HG03108 (cell line): ENCODE data around the gene NUMA1.

Experiments used
- ATAC-seq: cut with Tn5 transposase; IDR thresholded peaks from one replicate; pipeline ENCODE4 v1.9.1; 2021; ENCODE audit warnings: moderate library complexity; ENCODE audit not compliant: unreplicated experiment

The NUMA1 gene

GRCh38 chr11:72102946-72103753 lies 22.8 kb upstream of the NUMA1 start, which contains the start of gene LAMTOR1:
Gene LAMTOR1 (minus strand): TSS chr11:72103297. CDS start chr11:72103224, 73 bp downstream.
- peak; percentile 79 for ATAC-seq

- no peak for ATAC-seq
Observed at GRCh38 chr11:72102631-72102945, 22.2 kb upstream of the NUMA1 start.

GRCh38 chr11:72102162-72102561 lies 21.8 kb upstream of the NUMA1 start:
- no peak for ATAC-seq

- no peak for ATAC-seq
Observed at GRCh38 chr11:72100462-72100861, 20.1 kb upstream of the NUMA1 start.

- no peak for ATAC-seq
Observed at GRCh38 chr11:72100009-72100408, 19.7 kb upstream of the NUMA1 start.

- no peak for ATAC-seq
Observed at GRCh38 chr11:72098741-72099140, 18.4 kb upstream of the NUMA1 start.

GRCh38 chr11:72091292-72091691 lies 10.9 kb upstream of the NUMA1 start:
- ATAC-seq, result no peak

- no peak for ATAC-seq
Observed at GRCh38 chr11:72088076-72088808, 7.9 kb upstream of the NUMA1 start.

- no peak for ATAC-seq
Observed at GRCh38 chr11:72085621-72086351, 5.4 kb upstream of the NUMA1 start.

- ATAC-seq, result no peak
Observed at GRCh38 chr11:72084965-72085364, 4.6 kb upstream of the NUMA1 start.

GRCh38 chr11:72084076-72084475 lies 3.7 kb upstream of the NUMA1 start:
- no peak for ATAC-seq

GRCh38 chr11:72083414-72083813 lies 3.1 kb upstream of the NUMA1 start:
- ATAC-seq, result no peak

GRCh38 chr11:72081821-72082453 lies 1.6 kb upstream of the NUMA1 start:
- no peak for ATAC-seq

GRCh38 chr11:72081184-72081644 lies 872 bp upstream of the NUMA1 start:
- ATAC-seq, result no peak

- no peak for ATAC-seq
Observed at GRCh38 chr11:72079819-72080325, 470 bp downstream of the NUMA1 start.

GRCh38 chr11:72078477-72078876 lies 1.9 kb downstream of the NUMA1 start:
- ATAC-seq, result no peak

GRCh38 chr11:72075756-72076155 lies 4.6 kb downstream of the NUMA1 start:
- ATAC-seq, result no peak

GRCh38 chr11:72075109-72075508 lies 5.2 kb downstream of the NUMA1 start:
- ATAC-seq, result no peak

- no peak for ATAC-seq
Observed at GRCh38 chr11:72072348-72072747, 8.0 kb downstream of the NUMA1 start.

- no peak for ATAC-seq
Observed at GRCh38 chr11:72070491-72070890, 9.9 kb downstream of the NUMA1 start.

- ATAC-seq, result peak; percentile 77
Observed at GRCh38 chr11:72069787-72070251, 10.5 kb downstream of the NUMA1 start.
